Mesodermal cell (in vitro differentiated cells): ENCODE results near the gene HOXC10.

Experiments used
- H3K27ac ChIP-seq: 2 replicates; pipeline ENCODE4 v1.7.0; 2013; ENCODE audit warnings: mild to moderate bottlenecking, low read depth, low read length, moderate library complexity; ENCODE audit not compliant: severe bottlenecking
- H3K36me3 ChIP-seq: 2 replicates; pipeline ENCODE4 v1.7.1; 2013; ENCODE audit warnings: mild to moderate bottlenecking, low read length, moderate library complexity; ENCODE audit not compliant: control insufficient read depth, insufficient read depth
- H3K4me1 ChIP-seq: one replicate; pipeline ENCODE4 v1.7.1; 2013; ENCODE audit warnings: mild to moderate bottlenecking, low read length; ENCODE audit not compliant: insufficient read depth, control insufficient read depth, poor library complexity, severe bottlenecking
- H3K4me3 ChIP-seq: 2 replicates; pipeline ENCODE4 v1.7.0; 2013; ENCODE audit warnings: low read length, control low read depth, mild to moderate bottlenecking; ENCODE audit not compliant: insufficient read depth, poor library complexity, severe bottlenecking; ENCODE audit errors: extremely low read depth
- H3K9me3 ChIP-seq: 2 replicates; pipeline ENCODE4 v1.7.1; 2013; ENCODE audit warnings: mild to moderate bottlenecking, low read length, moderate library complexity; ENCODE audit not compliant: control insufficient read depth
- WGBS, 2 experiments: methylation state at CpG; one replicate each; pipeline ENCODE4 v1.1.5; 2013; ENCODE audit warnings: missing lambda C conversion rate in 2 of 2; ENCODE audit not compliant: insufficient coverage in 2 of 2; 5-methylcytosine and 5-hydroxymethylcytosine counted together

The HOXC10 gene

GRCh38 chr12:54038284-54038870 lies 53.4 kb downstream of the HOXC10 start:
- no peak overlapping the region for H3K4me3 ChIP-seq
- no peaks in the 10 kb centered on the region for H3K9me3 ChIP-seq
- peaks cover 3% of the 10 kb centered on the region for H3K4me1 ChIP-seq
- 25 to 28% methylated on average over 4 to 5 of the region's 5 CpGs for WGBS, 2 experiments
- no peaks in the 10 kb centered on the region for H3K36me3 ChIP-seq
- no peak overlapping the region for H3K27ac ChIP-seq

GRCh38 chr12:54038871-54039414 lies 54.0 kb downstream of the HOXC10 start:
- Histone ChIP-seq H3K4me1 (no peaks in the 10 kb centered on the region), H3K9me3 (no peaks in the 10 kb centered on the region), H3K27ac (no peak overlapping the region), H3K4me3 (no peak overlapping the region), H3K36me3 (no peaks in the 10 kb centered on the region)
- 19% methylated on average over 8 of the region's 9 CpGs for WGBS, 2 experiments

DNA sequence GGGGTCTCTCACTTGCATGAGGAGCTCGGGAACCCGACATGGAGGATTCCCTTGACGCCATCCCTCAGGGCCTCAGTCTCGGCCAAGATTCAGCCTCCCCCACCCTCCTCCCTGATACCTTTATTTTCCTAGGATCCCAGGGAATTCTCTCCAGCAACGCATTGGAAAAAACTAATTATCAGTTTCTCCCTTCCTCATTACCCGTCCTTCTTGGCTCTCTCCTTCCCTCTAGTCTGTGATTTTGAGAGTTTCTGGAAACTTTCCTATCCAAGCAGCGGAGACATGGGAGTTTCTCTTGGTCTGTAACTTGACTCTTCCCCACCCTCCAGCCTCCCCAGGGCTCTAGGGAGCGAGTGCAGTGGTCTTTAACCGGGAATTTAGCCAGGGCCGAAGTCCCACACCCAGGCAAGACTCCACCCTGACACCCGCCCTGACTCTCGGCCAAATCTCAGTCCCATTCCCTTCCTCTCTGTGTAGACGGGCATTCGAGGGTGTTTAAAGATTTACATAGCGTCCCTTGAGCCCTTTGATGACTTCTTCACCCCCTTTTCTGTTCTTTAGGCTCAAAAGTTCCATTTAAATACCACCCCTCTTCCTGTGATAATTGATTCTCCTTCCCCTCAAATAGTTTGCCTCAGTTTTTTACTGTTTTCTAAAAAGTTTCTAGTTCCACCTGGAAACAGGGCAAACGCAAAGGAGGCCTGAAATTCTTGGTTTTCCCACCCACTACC lies 54.6 kb downstream of the HOXC10 start:
- Histone ChIP-seq H3K4me1 (no peaks in the 10 kb centered on the region), H3K27ac (no peak overlapping the region), H3K4me3 (no peak overlapping the region), H3K36me3 (no peaks in the 10 kb centered on the region), H3K9me3 (no peaks in the 10 kb centered on the region)
- 0 to 8% methylated on average over 9 to 13 of the region's 16 CpGs for WGBS, 2 experiments
